Fibroblast of pulmonary artery (primary cell): ENCODE data around the gene PEX12.

Source experiments
- DNase-seq: peaks from one replicate; pipeline ENCODE4 v3.0.0-alpha.2; 2010; ENCODE audit warnings: low read depth
- H3K4me3 ChIP-seq: replicated peaks from 2 replicates; pipeline ENCODE4 v1.5.1; 2011; ENCODE audit warnings: low read depth, mild to moderate bottlenecking, control low read depth, low read length, moderate library complexity
- TF ChIP-seq, protein P1 (sequence below): IDR thresholded peaks from 2 replicates; pipeline ENCODE4 v1.5.1; 2011; ENCODE audit warnings: mild to moderate bottlenecking, control low read depth, low read length, inconsistent platforms; ENCODE audit errors: missing control alignments

Gene PEX12

GRCh38 chr17:35548208-35548810 is 30.1 kb downstream of the PEX12 start:
- TF ChIP-seq, protein P1, sequence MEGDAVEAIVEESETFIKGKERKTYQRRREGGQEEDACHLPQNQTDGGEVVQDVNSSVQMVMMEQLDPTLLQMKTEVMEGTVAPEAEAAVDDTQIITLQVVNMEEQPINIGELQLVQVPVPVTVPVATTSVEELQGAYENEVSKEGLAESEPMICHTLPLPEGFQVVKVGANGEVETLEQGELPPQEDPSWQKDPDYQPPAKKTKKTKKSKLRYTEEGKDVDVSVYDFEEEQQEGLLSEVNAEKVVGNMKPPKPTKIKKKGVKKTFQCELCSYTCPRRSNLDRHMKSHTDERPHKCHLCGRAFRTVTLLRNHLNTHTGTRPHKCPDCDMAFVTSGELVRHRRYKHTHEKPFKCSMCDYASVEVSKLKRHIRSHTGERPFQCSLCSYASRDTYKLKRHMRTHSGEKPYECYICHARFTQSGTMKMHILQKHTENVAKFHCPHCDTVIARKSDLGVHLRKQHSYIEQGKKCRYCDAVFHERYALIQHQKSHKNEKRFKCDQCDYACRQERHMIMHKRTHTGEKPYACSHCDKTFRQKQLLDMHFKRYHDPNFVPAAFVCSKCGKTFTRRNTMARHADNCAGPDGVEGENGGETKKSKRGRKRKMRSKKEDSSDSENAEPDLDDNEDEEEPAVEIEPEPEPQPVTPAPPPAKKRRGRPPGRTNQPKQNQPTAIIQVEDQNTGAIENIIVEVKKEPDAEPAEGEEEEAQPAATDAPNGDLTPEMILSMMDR = no peak
- no peak for DNase-seq
- no peak overlapping the region for H3K4me3 ChIP-seq

DNA sequence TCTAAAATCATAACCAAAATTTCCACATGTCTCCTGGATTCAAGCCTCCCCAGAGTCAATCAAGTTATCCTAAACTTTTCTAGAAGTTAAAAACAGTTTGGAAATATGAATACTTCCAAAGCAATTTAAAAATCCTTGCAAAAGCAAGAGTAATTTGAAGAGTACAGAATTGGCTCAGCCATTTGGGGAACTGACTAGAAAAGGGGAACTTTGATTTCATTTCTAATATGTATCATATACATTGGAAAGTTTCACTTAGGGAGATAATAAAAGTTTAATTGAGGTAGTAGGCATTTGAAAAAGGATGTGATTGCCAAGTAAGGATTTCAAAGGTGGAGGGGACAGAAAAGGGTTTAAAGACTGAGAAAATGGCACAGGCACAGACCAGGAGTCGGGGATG is 31.9 kb downstream of the PEX12 start:
- TF ChIP-seq, protein P1 = no peak
- no peak for DNase-seq
- no peak overlapping the region for H3K4me3 ChIP-seq

- DNase-seq = no peak
- TF ChIP-seq, protein P1 = no peak
- no peak overlapping the region for H3K4me3 ChIP-seq
Measured at GRCh38 chr17:35545150-35545549, 33.2 kb downstream of the PEX12 start.

- H3K4me3 ChIP-seq = no peak overlapping the region
- TF ChIP-seq, protein P1 = no peak
- no peak for DNase-seq
Measured at GRCh38 chr17:35543856-35544255, 34.5 kb downstream of the PEX12 start.

- TF ChIP-seq, protein P1 = no peak
- no peak overlapping the region for H3K4me3 ChIP-seq
- DNase-seq = no peak
Measured at GRCh38 chr17:35542990-35543389, 35.4 kb downstream of the PEX12 start.

DNA sequence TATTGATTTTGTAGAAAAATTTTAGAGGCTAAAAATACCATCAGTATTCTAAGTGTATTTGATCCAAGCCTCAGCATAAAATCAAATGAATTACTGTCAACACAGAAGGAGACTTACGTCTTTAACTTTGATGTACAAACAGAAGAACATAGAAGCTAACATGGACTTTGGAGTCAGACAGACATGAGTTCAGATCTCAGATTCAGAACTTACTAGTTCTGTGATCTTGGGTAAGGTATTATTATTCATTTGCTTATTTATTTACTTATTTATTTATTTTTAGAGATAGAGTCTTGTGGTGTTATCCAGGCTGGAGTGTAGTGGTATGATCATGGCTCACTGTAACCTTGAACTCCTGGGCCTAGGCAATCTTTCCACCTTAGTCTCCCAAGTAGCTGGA is 36.9 kb downstream of the PEX12 start:
- TF ChIP-seq, protein P1 = no peak
- H3K4me3 ChIP-seq = no peak overlapping the region
- DNase-seq = no peak
